ENCODE results near the gene MRPL30.
"Not testable (repeated sequence)": the region's sequence is repeated elsewhere in the genome, so short reads cannot be mapped to it uniquely, and the experiment has no call there.

Gene MRPL30

GRCh38 chr2:99180755-99181623 is at the start of gene MRPL30, which contains the start of gene MITD1:
TSS of gene MRPL30 (plus strand) at chr2:99181184. CDS start at chr2:99186204, 5,020 bp downstream.
TSS of gene MITD1 (minus strand) at chr2:99181058. CDS start at chr2:99180981, 77 bp downstream.
- peaks cover 9% of the 10 kb centered on the region for H3K36me3 Mint-ChIP-seq
- peak within 1 kb of the TSS; percentile 93 for H3K4me3 Mint-ChIP-seq
- no peaks in the 10 kb centered on the region for H3K9me3 Mint-ChIP-seq
- DNase-seq (ENCODE audit: low spot score in 2 of 2) (peak; percentile 88 to 91), ATAC-seq (ENCODE audit: low read depth) (peak; percentile 95)
- H3K27me3 Mint-ChIP-seq = no peaks in the 10 kb centered on the region
- H3K4me1 Mint-ChIP-seq = peaks cover 41% of the 10 kb centered on the region
- H3K27ac Mint-ChIP-seq = peak within 1 kb of the TSS; percentile 98

- not testable (repeated sequence) for H3K27ac Mint-ChIP-seq; ATAC-seq (ENCODE audit: low read depth); DNase-seq (ENCODE audit: low spot score in 2 of 2); H3K4me3 Mint-ChIP-seq; H3K4me1 Mint-ChIP-seq; H3K9me3 Mint-ChIP-seq; H3K27me3 Mint-ChIP-seq
- H3K36me3 Mint-ChIP-seq = peaks cover 18% of the 10 kb centered on the region
These were observed 45.9 kb upstream of the MRPL30 start for GRCh38 chr2:99135044-99135556.

- Mint-ChIP-seq H3K4me1 (peaks cover 8% of the 10 kb centered on the region), H3K4me3 (no peak overlapping the region), H3K27me3 (no peaks in the 10 kb centered on the region), H3K27ac (no peak overlapping the region), H3K36me3 (peaks cover 9% of the 10 kb centered on the region), H3K9me3 (peaks cover 3% of the 10 kb centered on the region)
- DNase-seq (ENCODE audit: low spot score in 2 of 2) = no peak
- ATAC-seq (ENCODE audit: low read depth) = no peak
These were observed 42.0 kb upstream of the MRPL30 start for GRCh38 chr2:99139003-99139402.

- Mint-ChIP-seq H3K36me3 (peaks cover 6% of the 10 kb centered on the region), H3K9me3 (no peaks in the 10 kb centered on the region), H3K27ac (peak overlapping the region; percentile 96), H3K27me3 (no peaks in the 10 kb centered on the region), H3K4me3 (peak overlapping the region; percentile 87), H3K4me1 (peaks cover 8% of the 10 kb centered on the region)
- DNase-seq (ENCODE audit: low spot score in 2 of 2) = no peak
- no peak for ATAC-seq (ENCODE audit: low read depth)
These were observed 40.7 kb upstream of the MRPL30 start for GRCh38 chr2:99140056-99140859.

- Mint-ChIP-seq H3K9me3 (no peaks in the 10 kb centered on the region), H3K27ac (peak overlapping the region; percentile 96), H3K4me1 (peaks cover 8% of the 10 kb centered on the region), H3K27me3 (no peaks in the 10 kb centered on the region), H3K4me3 (peak overlapping the region; percentile 87), H3K36me3 (peaks cover 7% of the 10 kb centered on the region)
- ATAC-seq (ENCODE audit: low read depth) = no peak
- DNase-seq (ENCODE audit: low spot score in 2 of 2) = no peak
These were observed 40.2 kb upstream of the MRPL30 start for GRCh38 chr2:99140860-99141109.

- Mint-ChIP-seq H3K36me3 (peaks cover 7% of the 10 kb centered on the region), H3K27ac (peak within 1 kb of the TSS; percentile 96), H3K9me3 (no peaks in the 10 kb centered on the region), H3K4me1 (peaks cover 8% of the 10 kb centered on the region), H3K27me3 (no peaks in the 10 kb centered on the region), H3K4me3 (peak within 1 kb of the TSS; percentile 87)
- peak; percentile 93 to 94 for DNase-seq (ENCODE audit: low spot score in 2 of 2)
- ATAC-seq (ENCODE audit: low read depth) = peak; percentile 81
These were observed 39.6 kb upstream of the MRPL30 start, which contains the start of gene C2orf15 for GRCh38 chr2:99141110-99142108. TSS of gene C2orf15 (plus strand) at chr2:99141707. CDS start at chr2:99150559, 8,852 bp downstream.

- no peak overlapping the region for H3K27ac Mint-ChIP-seq
- no peaks in the 10 kb centered on the region for H3K27me3 Mint-ChIP-seq
- peaks cover 13% of the 10 kb centered on the region for H3K4me1 Mint-ChIP-seq
- no peak for ATAC-seq (ENCODE audit: low read depth)
- no peak for DNase-seq (ENCODE audit: low spot score in 2 of 2)
- peaks cover 5% of the 10 kb centered on the region for H3K36me3 Mint-ChIP-seq
- no peak overlapping the region for H3K4me3 Mint-ChIP-seq
- no peaks in the 10 kb centered on the region for H3K9me3 Mint-ChIP-seq
These were observed 30.3 kb upstream of the MRPL30 start for GRCh38 chr2:99150706-99151105.

- H3K27me3 Mint-ChIP-seq = no peaks in the 10 kb centered on the region
- no peak overlapping the region for H3K27ac Mint-ChIP-seq
- DNase-seq (ENCODE audit: low spot score in 2 of 2) = no peak
- peaks cover 22% of the 10 kb centered on the region for H3K4me1 Mint-ChIP-seq
- no peak for ATAC-seq (ENCODE audit: low read depth)
- H3K4me3 Mint-ChIP-seq = no peak overlapping the region
- H3K9me3 Mint-ChIP-seq = no peaks in the 10 kb centered on the region
- H3K36me3 Mint-ChIP-seq = peaks cover 7% of the 10 kb centered on the region
These were observed 28.6 kb upstream of the MRPL30 start for GRCh38 chr2:99152199-99152895.

- Mint-ChIP-seq H3K4me3 (peak overlapping the region; percentile 88), H3K36me3 (peaks cover 10% of the 10 kb centered on the region), H3K27me3 (no peaks in the 10 kb centered on the region), H3K27ac (no peak overlapping the region), H3K4me1 (peaks cover 27% of the 10 kb centered on the region), H3K9me3 (no peaks in the 10 kb centered on the region)
- ATAC-seq (ENCODE audit: low read depth) (no peak), DNase-seq (ENCODE audit: low spot score in 2 of 2) (no peak)
These were observed 26.9 kb upstream of the MRPL30 start for GRCh38 chr2:99153921-99154604.

GRCh38 chr2:99154643-99155536 is 26.1 kb upstream of the MRPL30 start, which contains the start of the genes LIPT1 and TSGA10:
TSS of gene LIPT1 (plus strand) at chr2:99154967. CDS start at chr2:99161958, 6,991 bp downstream.
TSS of gene TSGA10 (minus strand) at chr2:99154942. CDS start at chr2:99109439, 45,503 bp downstream.
- H3K27me3 Mint-ChIP-seq = no peaks in the 10 kb centered on the region
- peaks cover 17% of the 10 kb centered on the region for H3K36me3 Mint-ChIP-seq
- peaks cover 32% of the 10 kb centered on the region for H3K4me1 Mint-ChIP-seq
- H3K27ac Mint-ChIP-seq = no peak within 1 kb of the TSS
- no peaks in the 10 kb centered on the region for H3K9me3 Mint-ChIP-seq
- DNase-seq (ENCODE audit: low spot score in 2 of 2) = peak; percentile 86 to 88
- peak; percentile 85 for ATAC-seq (ENCODE audit: low read depth)
- H3K4me3 Mint-ChIP-seq = peak within 1 kb of the TSS; percentile 88

GRCh38 chr2:99156891-99157290 is 24.1 kb upstream of the MRPL30 start:
- peak in 1 of 2 donors; percentile 12 for DNase-seq (ENCODE audit: low spot score in 2 of 2)
- peak; percentile 25 for ATAC-seq (ENCODE audit: low read depth)
- peaks cover 14% of the 10 kb centered on the region for H3K36me3 Mint-ChIP-seq
- no peak overlapping the region for H3K4me3 Mint-ChIP-seq
- H3K27ac Mint-ChIP-seq = no peak overlapping the region
- H3K9me3 Mint-ChIP-seq = no peaks in the 10 kb centered on the region
- H3K27me3 Mint-ChIP-seq = no peaks in the 10 kb centered on the region
- H3K4me1 Mint-ChIP-seq = peaks cover 32% of the 10 kb centered on the region

Measured in memory B cell (primary cell).